Trophoblast cell (in vitro differentiated cells and primary cell): ENCODE data around the gene KCNQ1.

Experiments used
- DNase-seq, 2 donors: peaks; one replicate each; pipeline ENCODE4 v3.0.0-alpha.2; 2016
- H2AFZ ChIP-seq: 2 replicates; pipeline ENCODE4 v1.6.1; 2013; ENCODE audit warnings: low read length, moderate library complexity, mild to moderate bottlenecking; ENCODE audit not compliant: insufficient read depth, poor library complexity
- H2AK5ac ChIP-seq: 2 replicates; pipeline ENCODE4 v1.6.1; 2013; ENCODE audit warnings: mild to moderate bottlenecking, low read length
- H2BK120ac ChIP-seq: 2 replicates; pipeline ENCODE4 v1.6.1; 2013; ENCODE audit warnings: low read length, mild to moderate bottlenecking, moderate library complexity; ENCODE audit not compliant: insufficient read depth, poor library complexity
- H2BK12ac ChIP-seq: 2 replicates; pipeline ENCODE4 v1.6.1; 2013; ENCODE audit warnings: mild to moderate bottlenecking, low read length, moderate library complexity
- H2BK5ac ChIP-seq: 2 replicates; pipeline ENCODE4 v1.6.1; 2013; ENCODE audit warnings: low read length, low read depth, moderate library complexity, mild to moderate bottlenecking; ENCODE audit not compliant: poor library complexity
- H3K14ac ChIP-seq: 2 replicates; pipeline ENCODE4 v1.6.1; 2013; ENCODE audit warnings: mild to moderate bottlenecking, low read length
- H3K18ac ChIP-seq: 2 replicates; pipeline ENCODE4 v1.6.1; 2013; ENCODE audit warnings: mild to moderate bottlenecking, low read length
- H3K23ac ChIP-seq: 2 replicates; pipeline ENCODE4 v1.6.1; 2013; ENCODE audit warnings: low read length
- H3K27ac ChIP-seq: 2 replicates; pipeline ENCODE4 v1.5.1; 2013; ENCODE audit warnings: low read depth, mild to moderate bottlenecking, inconsistent platforms, low read length, moderate library complexity
- H3K27me3 ChIP-seq: 2 replicates; pipeline ENCODE4 v1.6.1; 2013; ENCODE audit warnings: inconsistent platforms, mild to moderate bottlenecking, low read length, moderate library complexity; ENCODE audit not compliant: insufficient read depth
- H3K36me3 ChIP-seq, 2 experiments: 1 replicate in 1 of 2; 2 replicates in 1 of 2; pipeline ENCODE4 v1.6.1; 2013; ENCODE audit warnings: low read length in 2 of 2, mild to moderate bottlenecking in 2 of 2, moderate library complexity in 1 of 2; ENCODE audit not compliant: insufficient read depth in 2 of 2, control insufficient read depth in 1 of 2
- H3K4ac ChIP-seq: 2 replicates; pipeline ENCODE4 v1.6.1; 2013; ENCODE audit warnings: low read depth, mild to moderate bottlenecking, low read length, moderate library complexity
- H3K4me1 ChIP-seq, 2 experiments: 1 replicate in 1 of 2; 2 replicates in 1 of 2; pipeline ENCODE4 v1.6.1; 2013; ENCODE audit warnings: low read length in 2 of 2, mild to moderate bottlenecking in 2 of 2, moderate library complexity in 1 of 2; ENCODE audit not compliant: insufficient read depth in 2 of 2, control insufficient read depth in 1 of 2
- H3K4me2 ChIP-seq: 2 replicates; pipeline ENCODE4 v1.6.1; 2013; ENCODE audit warnings: inconsistent platforms, mild to moderate bottlenecking, low read length, moderate library complexity
- H3K4me3 ChIP-seq: 2 replicates; pipeline ENCODE4 v1.5.1; 2013; ENCODE audit warnings: mild to moderate bottlenecking, low read depth, low read length, inconsistent platforms
- H3K79me1 ChIP-seq: one replicate; pipeline ENCODE4 v1.6.1; 2013; ENCODE audit warnings: low read length
- H3K79me2 ChIP-seq: 2 replicates; pipeline ENCODE4 v1.6.1; 2013; ENCODE audit warnings: low read length, mild to moderate bottlenecking; ENCODE audit not compliant: control insufficient read depth, insufficient read depth, poor library complexity
- H3K9ac ChIP-seq: 2 replicates; pipeline ENCODE4 v1.6.1; 2013; ENCODE audit warnings: mild to moderate bottlenecking, low read length
- H3K9me3 ChIP-seq: 2 replicates; pipeline ENCODE4 v1.6.1; 2013; ENCODE audit warnings: low read depth, mild to moderate bottlenecking, control low read depth, inconsistent platforms, low read length; ENCODE audit not compliant: insufficient read depth
- H4K12ac ChIP-seq: 2 replicates; pipeline ENCODE4 v1.6.1; 2013; ENCODE audit warnings: low read depth, mild to moderate bottlenecking, low read length, moderate library complexity
- H4K8ac ChIP-seq: 2 replicates; pipeline ENCODE4 v1.6.1; 2013; ENCODE audit warnings: low read depth, mild to moderate bottlenecking, low read length, moderate library complexity
- H4K91ac ChIP-seq: one replicate; pipeline ENCODE4 v1.6.1; 2013; ENCODE audit warnings: low read depth, mild to moderate bottlenecking, low read length, moderate library complexity
- WGBS: extraction: QIAGEN DNeasy Blood & Tissue Kit; methylation state at CpG from one replicate; pipeline ENCODE4 v1.1.7; 2013; ENCODE audit warnings: missing lambda C conversion rate; ENCODE audit not compliant: insufficient read length, insufficient coverage; ENCODE audit errors: extremely low coverage; 5-methylcytosine and 5-hydroxymethylcytosine counted together

The KCNQ1 gene

GRCh38 chr11:2836315-2837095 is 391.7 kb downstream of the KCNQ1 start:
- H3K79me2 ChIP-seq, result no peaks in the 10 kb centered on the region
- H3K4me3 ChIP-seq, result no peak overlapping the region
- peak overlapping the region; percentile 76 for H2BK12ac ChIP-seq
- H2BK5ac ChIP-seq, result peak overlapping the region; percentile 7
- H3K4ac ChIP-seq, result no peak overlapping the region
- H2BK120ac ChIP-seq, result peak overlapping the region; percentile 0
- DNase-seq, result peak in 1 of 2 donors; percentile 7
- no peaks in the 10 kb centered on the region for H3K9me3 ChIP-seq
- no peak overlapping the region for H3K27ac ChIP-seq
- H3K9ac ChIP-seq, result no peak overlapping the region
- no peak overlapping the region for H3K23ac ChIP-seq
- H3K18ac ChIP-seq, result peak overlapping the region; percentile 44
- H4K91ac ChIP-seq, result peak overlapping the region; percentile 60
- peak overlapping the region; percentile 50 for H2AK5ac ChIP-seq
- peak overlapping the region; percentile 9 for H3K14ac ChIP-seq
- no peak overlapping the region for H4K8ac ChIP-seq
- H3K27me3 ChIP-seq, result no peaks in the 10 kb centered on the region
- no peaks in the 10 kb centered on the region for H3K36me3 ChIP-seq
- H2AFZ ChIP-seq, result no peak overlapping the region
- no peak overlapping the region for H4K12ac ChIP-seq
- no CpG with 5 or more reads among the region's 23 CpGs for WGBS
- peaks cover 32 to 37% of the 10 kb centered on the region in 2 experiments for H3K4me1 ChIP-seq
- no peak overlapping the region for H3K4me2 ChIP-seq
- H3K79me1 ChIP-seq, result peaks cover 31% of the 10 kb centered on the region

- H3K14ac ChIP-seq, result peak overlapping the region; percentile 9
- no peaks in the 10 kb centered on the region for H3K27me3 ChIP-seq
- H3K79me2 ChIP-seq, result no peaks in the 10 kb centered on the region
- no peak overlapping the region for H3K27ac ChIP-seq
- H3K4ac ChIP-seq, result no peak overlapping the region
- H4K91ac ChIP-seq, result peak overlapping the region; percentile 60
- no peaks in the 10 kb centered on the region for H3K9me3 ChIP-seq
- no peaks in the 10 kb centered on the region for H3K36me3 ChIP-seq
- H4K8ac ChIP-seq, result no peak overlapping the region
- peak overlapping the region; percentile 50 for H2AK5ac ChIP-seq
- peak overlapping the region; percentile 7 for H2BK5ac ChIP-seq
- H2BK120ac ChIP-seq, result no peak overlapping the region
- DNase-seq, result peak; percentile 75 to 81
- peak overlapping the region; percentile 54 for H2BK12ac ChIP-seq
- H3K79me1 ChIP-seq, result peaks cover 31% of the 10 kb centered on the region
- H3K18ac ChIP-seq, result peak overlapping the region; percentile 44
- no peak overlapping the region for H4K12ac ChIP-seq
- no peak overlapping the region for H3K4me3 ChIP-seq
- H3K9ac ChIP-seq, result no peak overlapping the region
- no CpG with 5 or more reads among the region's 20 CpGs for WGBS
- no peak overlapping the region for H3K4me2 ChIP-seq
- no peak overlapping the region for H3K23ac ChIP-seq
- no peak overlapping the region for H2AFZ ChIP-seq
- peaks cover 32 to 37% of the 10 kb centered on the region in 2 experiments for H3K4me1 ChIP-seq
Observed at GRCh38 chr11:2837096-2837601, 392.3 kb downstream of the KCNQ1 start.

GRCh38 chr11:2837651-2838050 is 392.8 kb downstream of the KCNQ1 start:
- no peak for DNase-seq
- peak overlapping the region; percentile 9 for H2BK12ac ChIP-seq
- H3K4me3 ChIP-seq, result no peak overlapping the region
- H3K36me3 ChIP-seq, result no peaks in the 10 kb centered on the region
- no peak overlapping the region for H2AK5ac ChIP-seq
- no peak overlapping the region for H4K12ac ChIP-seq
- H3K23ac ChIP-seq, result no peak overlapping the region
- peak overlapping the region; percentile 12 for H3K18ac ChIP-seq
- no peaks in the 10 kb centered on the region for H3K9me3 ChIP-seq
- no peak overlapping the region for H3K4me2 ChIP-seq
- H2BK5ac ChIP-seq, result no peak overlapping the region
- H3K27me3 ChIP-seq, result no peaks in the 10 kb centered on the region
- no peak overlapping the region for H3K4ac ChIP-seq
- H3K27ac ChIP-seq, result no peak overlapping the region
- H3K9ac ChIP-seq, result no peak overlapping the region
- H4K91ac ChIP-seq, result peak overlapping the region; percentile 60
- H2AFZ ChIP-seq, result no peak overlapping the region
- H3K79me1 ChIP-seq, result peaks cover 31% of the 10 kb centered on the region
- no peak overlapping the region for H3K14ac ChIP-seq
- peaks cover 32 to 37% of the 10 kb centered on the region in 2 experiments for H3K4me1 ChIP-seq
- no peak overlapping the region for H2BK120ac ChIP-seq
- H4K8ac ChIP-seq, result no peak overlapping the region
- no CpG with 5 or more reads among the region's 12 CpGs for WGBS
- H3K79me2 ChIP-seq, result no peaks in the 10 kb centered on the region

- DNase-seq, result no peak
- no CpG with 5 or more reads among the region's 11 CpGs for WGBS
- no peak overlapping the region for H2AFZ ChIP-seq
- H3K27ac ChIP-seq, result no peak overlapping the region
- H4K8ac ChIP-seq, result no peak overlapping the region
- H3K27me3 ChIP-seq, result no peaks in the 10 kb centered on the region
- H3K4ac ChIP-seq, result no peak overlapping the region
- no peak overlapping the region for H3K9ac ChIP-seq
- no peaks in the 10 kb centered on the region for H3K36me3 ChIP-seq
- H2BK5ac ChIP-seq, result no peak overlapping the region
- no peaks in the 10 kb centered on the region for H3K79me2 ChIP-seq
- H3K4me2 ChIP-seq, result no peak overlapping the region
- H3K18ac ChIP-seq, result no peak overlapping the region
- peak overlapping the region; percentile 91 for H4K91ac ChIP-seq
- H4K12ac ChIP-seq, result no peak overlapping the region
- peak overlapping the region; percentile 9 for H2BK120ac ChIP-seq
- H3K4me3 ChIP-seq, result no peak overlapping the region
- H3K9me3 ChIP-seq, result no peaks in the 10 kb centered on the region
- H2AK5ac ChIP-seq, result peak overlapping the region; percentile 54
- H3K14ac ChIP-seq, result no peak overlapping the region
- no peak overlapping the region for H3K23ac ChIP-seq
- H3K79me1 ChIP-seq, result peaks cover 31% of the 10 kb centered on the region
- peaks cover 32 to 37% of the 10 kb centered on the region in 2 experiments for H3K4me1 ChIP-seq
- H2BK12ac ChIP-seq, result no peak overlapping the region
Observed at GRCh38 chr11:2838091-2838490, 393.3 kb downstream of the KCNQ1 start.
